K562 (cell line): ENCODE data around the gene MEAK7. TPM values are rescaled to one million over a fixed set of nuclear protein-coding genes. Genes with fewer than 3 reads are reported as not detected.
"Not testable (repeated sequence)": the region's sequence is repeated elsewhere in the genome, so short reads cannot be mapped to it uniquely, and the experiment has no call there.

Source experiments
- ATAC-seq: fragments of 200-7000 bp; cut with Tn5 transposase; 3 replicates; pipeline ENCODE4 v1.9.1; 2020; ENCODE audit warnings: moderate library complexity
- BruUV-seq: library from RNA; stranded (reverse); fragments of 400-500 nt; replicated peaks from 2 replicates; lab custom pipeline; 2021; lab: Mats Ljungman, UMichigan
- CTCF ChIA-PET: fragments of 300-600 bp; formaldehyde crosslinking; extraction: SDS; loops from one replicate; lab custom pipeline; 2021; ENCODE audit warnings: low intra/inter-chr PET ratio; lab: Yijun Ruan, JAX
- POLR2A ChIA-PET: fragments of 300-600, 350-650 bp; sonication (Branson Sonifier 250); formaldehyde crosslinking; extraction: SDS; loops from one replicate; lab custom pipeline; 2021; ENCODE audit warnings: antibody characterized with exemption, inconsistent platforms; lab: Yijun Ruan, JAX
- DNase-seq, 4 experiments: peaks; one replicate each; pipeline versions ENCODE4 v3.0.0 to v3.0.0-alpha.2; 2011 to 2018; ENCODE audit warnings: low spot score in 3 of 4, mixed read lengths in 3 of 4; ENCODE audit errors: extremely low read depth in 1 of 4
- FAIRE-seq: peaks from 2 replicates; lab custom pipeline; 2011; peaks lifted over from hg19 to GRCh38; lab: Jason Lieb, UNC
- H2AFZ ChIP-seq: 2 replicates; pipeline ENCODE4 v1.6.0; 2011; ENCODE audit warnings: low read depth, low read length, control low read depth, inconsistent platforms
- H3K27ac ChIP-seq: fragments of 200-600 bp; 3 replicates; pipeline ENCODE4 v1.8.0; 2011; ENCODE audit warnings: low read depth, mild to moderate bottlenecking, control low read depth, inconsistent platforms, low read length, moderate library complexity, mixed read lengths; ENCODE audit errors: extremely low read depth
- H3K27me3 ChIP-seq, 2 experiments: fragments of 300-600 bp in 1 of 2; 2 replicates in 1 of 2; 3 replicates in 1 of 2; pipeline versions ENCODE4 v1.6.0 to v1.8.0; 2011; ENCODE audit warnings: inconsistent platforms in 2 of 2, low read length in 2 of 2, mild to moderate bottlenecking in 1 of 2, mixed read lengths in 1 of 2, moderate library complexity in 1 of 2; ENCODE audit not compliant: control insufficient read depth in 2 of 2, insufficient read depth in 2 of 2
- H3K36me3 ChIP-seq: fragments of 300-600 bp; 3 replicates; pipeline ENCODE4 v1.8.0; 2011; ENCODE audit warnings: mild to moderate bottlenecking, low read length, inconsistent platforms; ENCODE audit not compliant: control insufficient read depth, insufficient read depth
- H3K4me1 ChIP-seq, 2 experiments: fragments of 200-600 bp in 1 of 2; replicated peaks in 1 of 2; 2 replicates in 1 of 2; 3 replicates in 1 of 2; pipeline versions ENCODE4 v1.5.1 to v1.8.0; 2011; ENCODE audit warnings: inconsistent platforms in 2 of 2, low read length in 2 of 2, mild to moderate bottlenecking in 1 of 2, mixed read lengths in 1 of 2, moderate library complexity in 1 of 2; ENCODE audit not compliant: control insufficient read depth in 2 of 2, insufficient read depth in 2 of 2
- H3K4me2 ChIP-seq: 2 replicates; pipeline ENCODE4 v1.6.1; 2011; ENCODE audit warnings: low read length, control low read depth, inconsistent platforms, mixed read lengths; ENCODE audit not compliant: insufficient read depth
- H3K4me3 ChIP-seq: fragments of 200-600 bp; sonication (generic), shearing (Covaris generic); 2 replicates; pipeline ENCODE4 v1.5.1; 2016; ENCODE audit warnings: control low read depth, inconsistent platforms
- H3K79me2 ChIP-seq: fragments of 200-600 bp; 3 replicates; pipeline ENCODE4 v1.8.0; 2011; ENCODE audit warnings: low read length, inconsistent platforms; ENCODE audit not compliant: control insufficient read depth, insufficient read depth
- H3K9ac ChIP-seq, 2 experiments: 2 replicates each; pipeline versions ENCODE4 v1.6.0 to v1.6.1; 2011; ENCODE audit warnings: low read depth in 2 of 2, low read length in 2 of 2, control low read depth in 1 of 2, inconsistent platforms in 1 of 2, mild to moderate bottlenecking in 1 of 2, mixed read lengths in 1 of 2; ENCODE audit not compliant: insufficient read depth in 1 of 2
- H3K9me1 ChIP-seq: one replicate; pipeline ENCODE4 v1.6.0; 2011; ENCODE audit warnings: inconsistent platforms, mild to moderate bottlenecking, low read length, moderate library complexity; ENCODE audit not compliant: control insufficient read depth, insufficient read depth
- H3K9me3 ChIP-seq: replicated peaks from 2 replicates; pipeline ENCODE4 v1.5.1; 2011; ENCODE audit warnings: low read depth, low read length, inconsistent platforms; ENCODE audit not compliant: control insufficient read depth, insufficient read depth
- H4K20me1 ChIP-seq: replicated peaks from 2 replicates; pipeline ENCODE4 v1.6.1; 2011; ENCODE audit warnings: low read length, inconsistent platforms, mixed read lengths; ENCODE audit not compliant: control insufficient read depth, insufficient read depth
- CCAR2 ChIP-seq: fragments of 200-400 bp; formaldehyde crosslinking; IDR thresholded peaks from 2 replicates; pipeline ENCODE4 v1.6.1; 2017; ENCODE audit warnings: mild to moderate bottlenecking, low read depth, low read length
- CHD4 ChIP-seq: fragments of 200-600 bp; sonication (generic); IDR thresholded peaks from 3 replicates; pipeline ENCODE4 v1.6.1; 2012; ENCODE audit warnings: low read depth, mild to moderate bottlenecking, mixed read lengths, low read length, inconsistent platforms; ENCODE audit not compliant: insufficient read depth, insufficient replicate concordance, poor library complexity, severe bottlenecking
- DMBX1 ChIP-seq: fragments of 250-450 bp; sonication (Bioruptor Pico); IDR thresholded peaks from 2 replicates; pipeline ENCODE4 v1.8.0; 2022; ENCODE audit warnings: inconsistent platforms, mild to moderate bottlenecking, moderate library complexity, borderline replicate concordance
- HBP1 ChIP-seq: fragments of 450-650 bp; formaldehyde crosslinking; IDR thresholded peaks from 2 replicates; pipeline ENCODE4 v1.4.0; 2022; ENCODE audit warnings: missing genetic modification characterization
- SAFB2 ChIP-seq: fragments of 200-400 bp; formaldehyde crosslinking; IDR thresholded peaks from 2 replicates; pipeline ENCODE4 v1.6.1; 2018; ENCODE audit warnings: borderline replicate concordance, low read length, low read depth, moderate library complexity; ENCODE audit not compliant: severe bottlenecking
- ZNF707 ChIP-seq: fragments of 250-450 bp; sonication (Bioruptor Pico); conservative IDR thresholded peaks from 2 replicates; pipeline ENCODE4 v1.8.0; 2022; ENCODE audit warnings: inconsistent platforms, mild to moderate bottlenecking, moderate library complexity
- WGBS: fragments of 100-300 bp; shearing (Covaris generic); methylation state at CpG from one replicate; pipeline ENCODE4 v1.1.6; 2016; ENCODE audit warnings: low coverage, mixed read lengths; ENCODE audit not compliant: insufficient coverage; ENCODE audit errors: missing lambda C conversion rate; 5-methylcytosine and 5-hydroxymethylcytosine counted together
- in situ Hi-C: fragments of 300-500 bp; cut with MboI; formaldehyde crosslinking; loops from 4 replicates; pipeline ENCODE4 v1.15.0; 2018; ENCODE audit warnings: inconsistent platforms, mixed read lengths
- intact Hi-C: fragments of 100-400 bp; cut with micrococcal nuclease; formaldehyde crosslinking; loops from 2 replicates; pipeline ENCODE4 v1.14.2; 2022
- polyA plus RNA-seq, 8 experiments: library from polyadenylated mRNA; depleted of rRNA in 4 of 8; stranded (reverse) in 5 of 8; unstranded in 3 of 8; fragments of >200 nt; fragmentation: Nextera tagmentation in 2 of 8; fragmentation: Illumina TruSeq in 1 of 8; extraction: Ambion mirVana in 2 of 8; extraction: Trizol in 1 of 8; gene quantifications; 2 replicates each; pipeline versions ENCODE4 v1.2.1 to v1.2.3, GENCODE V29; 2011 to 2014; ENCODE audit warnings: inconsistent platforms in 1 of 8, missing spikeins in 1 of 8
- total RNA-seq, 7 experiments: library from RNA; depleted of rRNA in 6 of 7; stranded (reverse); fragments of >200 nt in 6 of 7; fragmentation: Illumina TruSeq in 2 of 7; extraction: Trizol in 2 of 7; gene quantifications; 2 replicates each; pipeline versions ENCODE4 v1.2.1 to v1.2.3, GENCODE V29; 2011 to 2021; ENCODE audit warnings: low replicate concordance in 1 of 7
- TF ChIP-seq, protein P1 (sequence below): fragments of 250-450 bp; sonication (Bioruptor Pico); IDR thresholded peaks from 2 replicates; pipeline ENCODE4 v1.4.0; 2020; ENCODE audit warnings: borderline replicate concordance

Gene MEAK7
- total and polyA plus RNA-seq, 9 of the 15 experiments (the other 6 are each of a cell fraction or from before 2014, with no cell fraction given) = 1.4 to 14.5 (median 6.3) TPM

DNA sequence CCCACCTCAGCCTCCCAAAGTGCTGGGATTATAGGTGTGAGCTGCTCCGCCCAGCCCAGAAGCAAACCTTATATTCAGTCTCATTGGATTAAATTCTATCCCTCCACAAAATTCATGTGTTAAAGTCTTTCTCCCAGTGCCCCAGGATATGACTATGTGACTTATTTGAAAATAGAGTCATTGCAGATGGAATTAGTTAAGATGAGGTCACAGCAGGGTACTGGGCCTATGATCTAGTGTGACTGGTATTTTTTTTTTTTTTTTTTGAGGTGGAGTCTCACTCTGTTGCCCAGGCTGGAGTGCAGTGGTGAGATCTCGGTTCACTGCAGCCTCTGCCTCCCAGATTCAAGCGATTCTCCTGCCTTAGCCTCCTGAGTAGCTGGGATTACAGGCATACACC is 13.8 kb upstream of the MEAK7 start:
- H3K36me3 ChIP-seq, in situ Hi-C loops, H2AFZ ChIP-seq, POLR2A ChIA-PET, FAIRE-seq, DNase-seq, BruUV-seq, H3K27ac ChIP-seq, H3K4me2 ChIP-seq, CTCF ChIA-PET, H4K20me1 ChIP-seq, intact Hi-C loops, H3K9me3 ChIP-seq, H3K79me2 ChIP-seq, H3K9ac ChIP-seq, ATAC-seq, H3K9me1 ChIP-seq, H3K4me3 ChIP-seq: not testable (repeated sequence)
- peaks cover 2 to 16% of the 10 kb centered on the region in 2 experiments; a peak in 3 of 5 replicates for H3K27me3 ChIP-seq
- peaks cover 5 to 11% of the 10 kb centered on the region in 2 experiments; a peak in 3 of 5 replicates for H3K4me1 ChIP-seq
- 35% methylated on average over 3 of the region's 3 CpGs for WGBS

DNA sequence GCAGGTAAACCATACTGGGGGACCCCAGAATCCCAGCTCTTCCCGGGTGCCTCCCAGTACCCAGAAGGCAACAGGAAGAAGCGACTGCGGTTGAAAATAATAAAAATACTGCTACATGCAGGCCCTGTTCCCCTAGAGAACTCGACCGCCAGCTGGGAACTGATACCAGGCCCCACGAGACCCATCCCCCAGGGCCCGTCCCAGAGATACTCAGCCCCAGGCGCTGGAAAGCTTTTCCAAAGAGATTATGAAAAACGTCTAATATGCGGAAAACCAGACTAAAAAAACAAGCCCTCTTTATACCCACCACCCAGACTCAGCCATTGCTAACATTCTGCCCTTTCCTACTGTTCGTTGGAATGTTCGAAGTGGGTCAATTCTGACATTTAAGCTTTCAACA is 12.9 kb upstream of the MEAK7 start:
- in situ Hi-C loops = no loop called here
- intact Hi-C loops = no loop called here
- Histone ChIP-seq H2AFZ (no peak overlapping the region), H3K9ac (no peak overlapping the region), H4K20me1 (no peaks in the 10 kb centered on the region), H3K27ac (no peak overlapping the region), H3K9me1 (no peaks in the 10 kb centered on the region), H3K9me3 (no peaks in the 10 kb centered on the region), H3K4me2 (no peak overlapping the region), H3K4me3 (no peak overlapping the region), H3K36me3 (no peaks in the 10 kb centered on the region), H3K27me3 (peaks cover 2 to 16% of the 10 kb centered on the region in 2 experiments; a peak in 3 of 5 replicates), H3K4me1 (peaks cover 5 to 11% of the 10 kb centered on the region in 2 experiments; a peak in 3 of 5 replicates), H3K79me2 (no peaks in the 10 kb centered on the region)
- POLR2A ChIA-PET = interaction anchor here (0.7 kb wide), 1 partner anchor 81 kb away, joined by 3 read pairs; no protein-coding TSS in a partner anchor
- no peak for FAIRE-seq
- no peak for ATAC-seq
- CTCF ChIA-PET = no interaction called here
- no TSS peak for BruUV-seq
- 51% methylated on average over 12 of the region's 12 CpGs for WGBS
- no peak for DNase-seq
- TF ChIP-seq ZNF707 (no peak), HBP1 (CRISPR knock-in tag) (no peak), CCAR2 (no peak), DMBX1 (CRISPR knock-in tag) (no peak), SAFB2 (no peak), CHD4 (no peak)
- TF ChIP-seq, protein P1, sequence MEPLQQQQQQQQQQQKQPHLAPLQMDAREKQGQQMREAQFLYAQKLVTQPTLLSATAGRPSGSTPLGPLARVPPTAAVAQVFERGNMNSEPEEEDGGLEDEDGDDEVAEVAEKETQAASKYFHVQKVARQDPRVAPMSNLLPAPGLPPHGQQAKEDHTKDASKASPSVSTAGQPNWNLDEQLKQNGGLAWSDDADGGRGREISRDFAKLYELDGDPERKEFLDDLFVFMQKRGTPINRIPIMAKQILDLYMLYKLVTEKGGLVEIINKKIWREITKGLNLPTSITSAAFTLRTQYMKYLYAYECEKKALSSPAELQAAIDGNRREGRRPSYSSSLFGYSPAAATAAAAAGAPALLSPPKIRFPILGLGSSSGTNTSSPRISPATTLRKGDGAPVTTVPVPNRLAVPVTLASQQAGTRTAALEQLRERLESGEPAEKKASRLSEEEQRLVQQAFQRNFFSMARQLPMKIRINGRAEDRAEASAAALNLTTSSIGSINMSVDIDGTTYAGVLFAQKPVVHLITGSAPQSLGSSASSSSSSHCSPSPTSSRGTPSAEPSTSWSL (CRISPR knock-in tag) = no peak
